ENCODE data around the gene GALNT14.

Gene GALNT14

DNA sequence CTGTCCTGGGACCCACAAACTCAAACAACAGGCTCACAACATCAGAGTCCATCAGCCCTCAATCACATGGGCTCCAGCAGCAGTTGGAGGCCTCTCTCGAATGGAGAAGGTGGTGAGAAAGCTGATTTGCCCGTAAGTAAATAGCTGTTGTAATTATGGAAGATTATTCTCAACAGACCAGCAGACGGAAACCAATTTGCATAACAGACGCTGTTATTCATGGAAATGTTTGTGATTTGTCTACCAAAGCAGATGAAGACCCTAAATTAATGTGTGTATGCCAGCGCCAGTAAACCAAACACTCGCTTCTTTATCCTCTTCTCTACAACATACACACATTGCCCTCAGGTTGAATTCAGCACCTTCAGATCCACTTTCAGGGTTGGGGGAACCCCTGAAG is 23.4 kb upstream of the GALNT14 start:
- ATAC-seq: no peak
- TF ChIP-seq ZFP3 (CRISPR knock-in tag; IDR thresholded peaks at IDR 0.05) (no peak), TOX (CRISPR knock-in tag; IDR thresholded peaks at IDR 0.05; ENCODE audit: borderline replicate concordance) (no peak), SNAI2 (CRISPR knock-in tag; IDR thresholded peaks at IDR 0.05) (no peak), ISL1 (CRISPR knock-in tag; IDR thresholded peaks at IDR 0.05) (no peak), ARNTL (CRISPR knock-in tag; IDR thresholded peaks at IDR 0.05; ENCODE audit: borderline replicate concordance, low read depth) (no peak), CSDC2 (CRISPR knock-in tag; IDR thresholded peaks at IDR 0.05) (no peak), PPARA (CRISPR knock-in tag; IDR thresholded peaks at IDR 0.05; ENCODE audit: borderline replicate concordance) (no peak), RARB (CRISPR knock-in tag; IDR thresholded peaks at IDR 0.05) (no peak), ZC3H10 (CRISPR knock-in tag; IDR thresholded peaks at IDR 0.05) (no peak), ZFP30 (CRISPR knock-in tag; IDR thresholded peaks at IDR 0.05) (no peak), ZNF70 (CRISPR knock-in tag; IDR thresholded peaks at IDR 0.05) (no peak)
- TF ChIP-seq, protein P1, sequence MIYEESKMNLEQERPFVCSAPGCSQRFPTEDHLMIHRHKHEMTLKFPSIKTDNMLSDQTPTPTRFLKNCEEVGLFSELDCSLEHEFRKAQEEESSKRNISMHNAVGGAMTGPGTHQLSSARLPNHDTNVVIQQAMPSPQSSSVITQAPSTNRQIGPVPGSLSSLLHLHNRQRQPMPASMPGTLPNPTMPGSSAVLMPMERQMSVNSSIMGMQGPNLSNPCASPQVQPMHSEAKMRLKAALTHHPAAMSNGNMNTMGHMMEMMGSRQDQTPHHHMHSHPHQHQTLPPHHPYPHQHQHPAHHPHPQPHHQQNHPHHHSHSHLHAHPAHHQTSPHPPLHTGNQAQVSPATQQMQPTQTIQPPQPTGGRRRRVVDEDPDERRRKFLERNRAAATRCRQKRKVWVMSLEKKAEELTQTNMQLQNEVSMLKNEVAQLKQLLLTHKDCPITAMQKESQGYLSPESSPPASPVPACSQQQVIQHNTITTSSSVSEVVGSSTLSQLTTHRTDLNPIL (CRISPR knock-in tag; IDR thresholded peaks at IDR 0.05; ENCODE audit: low read depth): no peak
- TF ChIP-seq, protein P2, sequence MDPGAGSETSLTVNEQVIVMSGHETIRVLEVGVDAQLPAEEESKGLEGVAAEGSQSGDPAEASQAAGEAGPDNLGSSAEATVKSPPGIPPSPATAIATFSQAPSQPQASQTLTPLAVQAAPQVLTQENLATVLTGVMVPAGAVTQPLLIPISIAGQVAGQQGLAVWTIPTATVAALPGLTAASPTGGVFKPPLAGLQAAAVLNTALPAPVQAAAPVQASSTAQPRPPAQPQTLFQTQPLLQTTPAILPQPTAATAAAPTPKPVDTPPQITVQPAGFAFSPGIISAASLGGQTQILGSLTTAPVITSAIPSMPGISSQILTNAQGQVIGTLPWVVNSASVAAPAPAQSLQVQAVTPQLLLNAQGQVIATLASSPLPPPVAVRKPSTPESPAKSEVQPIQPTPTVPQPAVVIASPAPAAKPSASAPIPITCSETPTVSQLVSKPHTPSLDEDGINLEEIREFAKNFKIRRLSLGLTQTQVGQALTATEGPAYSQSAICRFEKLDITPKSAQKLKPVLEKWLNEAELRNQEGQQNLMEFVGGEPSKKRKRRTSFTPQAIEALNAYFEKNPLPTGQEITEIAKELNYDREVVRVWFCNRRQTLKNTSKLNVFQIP (CRISPR knock-in tag; IDR thresholded peaks at IDR 0.05; ENCODE audit: borderline replicate concordance, low read depth): no peak
- TF ChIP-seq, protein P3, sequence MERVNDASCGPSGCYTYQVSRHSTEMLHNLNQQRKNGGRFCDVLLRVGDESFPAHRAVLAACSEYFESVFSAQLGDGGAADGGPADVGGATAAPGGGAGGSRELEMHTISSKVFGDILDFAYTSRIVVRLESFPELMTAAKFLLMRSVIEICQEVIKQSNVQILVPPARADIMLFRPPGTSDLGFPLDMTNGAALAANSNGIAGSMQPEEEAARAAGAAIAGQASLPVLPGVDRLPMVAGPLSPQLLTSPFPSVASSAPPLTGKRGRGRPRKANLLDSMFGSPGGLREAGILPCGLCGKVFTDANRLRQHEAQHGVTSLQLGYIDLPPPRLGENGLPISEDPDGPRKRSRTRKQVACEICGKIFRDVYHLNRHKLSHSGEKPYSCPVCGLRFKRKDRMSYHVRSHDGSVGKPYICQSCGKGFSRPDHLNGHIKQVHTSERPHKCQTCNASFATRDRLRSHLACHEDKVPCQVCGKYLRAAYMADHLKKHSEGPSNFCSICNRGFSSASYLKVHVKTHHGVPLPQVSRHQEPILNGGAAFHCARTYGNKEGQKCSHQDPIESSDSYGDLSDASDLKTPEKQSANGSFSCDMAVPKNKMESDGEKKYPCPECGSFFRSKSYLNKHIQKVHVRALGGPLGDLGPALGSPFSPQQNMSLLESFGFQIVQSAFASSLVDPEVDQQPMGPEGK (CRISPR knock-in tag; IDR thresholded peaks at IDR 0.05; ENCODE audit: borderline replicate concordance): no peak

DNA sequence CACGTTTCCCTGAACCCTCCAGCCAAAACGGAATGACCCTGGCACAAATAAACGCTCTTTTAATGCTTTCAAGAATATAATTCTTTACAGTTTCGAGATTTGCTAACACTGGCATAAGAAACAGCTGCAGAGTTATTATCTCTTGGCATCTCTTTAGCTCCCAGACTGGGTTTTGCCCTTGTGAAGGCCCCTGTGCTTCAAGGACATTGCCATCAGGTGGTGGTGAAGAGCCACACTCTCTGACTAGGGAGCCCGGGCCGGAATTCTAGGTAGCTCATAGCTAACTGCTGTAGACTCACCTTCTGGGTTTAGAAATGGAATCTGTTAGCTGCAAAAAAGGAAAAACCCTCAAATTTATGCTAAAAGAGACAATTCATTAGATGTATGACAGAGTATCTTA is 13.3 kb upstream of the GALNT14 start:
- ATAC-seq: peak; percentile 32; the same call in 1 of the 3 replicates
- TF ChIP-seq ZFP30 (CRISPR knock-in tag; IDR thresholded peaks at IDR 0.05) (no peak), PPARA (CRISPR knock-in tag; IDR thresholded peaks at IDR 0.05; ENCODE audit: borderline replicate concordance) (no peak), RARB (CRISPR knock-in tag; IDR thresholded peaks at IDR 0.05) (no peak), BACH2 (CRISPR knock-in tag; IDR thresholded peaks at IDR 0.05; ENCODE audit: borderline replicate concordance) (no peak), GLIS3 (CRISPR knock-in tag; IDR thresholded peaks at IDR 0.05) (no peak), ZNF565 (CRISPR knock-in tag; conservative IDR thresholded peaks at IDR 0.05; ENCODE audit: low read depth) (no peak), ZC3H10 (CRISPR knock-in tag; IDR thresholded peaks at IDR 0.05) (no peak), ZNF70 (CRISPR knock-in tag; IDR thresholded peaks at IDR 0.05) (no peak), ARNTL (CRISPR knock-in tag; IDR thresholded peaks at IDR 0.05; ENCODE audit: borderline replicate concordance, low read depth) (no peak), ESRRG (CRISPR knock-in tag; IDR thresholded peaks at IDR 0.05) (no peak), ZNF8 (CRISPR knock-in tag; IDR thresholded peaks at IDR 0.05) (no peak), TOX (CRISPR knock-in tag; IDR thresholded peaks at IDR 0.05; ENCODE audit: borderline replicate concordance) (no peak), ISL1 (CRISPR knock-in tag; IDR thresholded peaks at IDR 0.05) (no peak), CSDC2 (CRISPR knock-in tag; IDR thresholded peaks at IDR 0.05) (no peak), TCF4 (CRISPR knock-in tag; IDR thresholded peaks at IDR 0.05; ENCODE audit: borderline replicate concordance) (no peak), OSR1 (CRISPR knock-in tag; IDR thresholded peaks at IDR 0.05) (no peak), SNAI2 (CRISPR knock-in tag; IDR thresholded peaks at IDR 0.05) (no peak)
- TF ChIP-seq, protein P3 (CRISPR knock-in tag; IDR thresholded peaks at IDR 0.05; ENCODE audit: borderline replicate concordance): no peak
- TF ChIP-seq, protein P1 (CRISPR knock-in tag; IDR thresholded peaks at IDR 0.05; ENCODE audit: low read depth): no peak
- TF ChIP-seq, protein P4, sequence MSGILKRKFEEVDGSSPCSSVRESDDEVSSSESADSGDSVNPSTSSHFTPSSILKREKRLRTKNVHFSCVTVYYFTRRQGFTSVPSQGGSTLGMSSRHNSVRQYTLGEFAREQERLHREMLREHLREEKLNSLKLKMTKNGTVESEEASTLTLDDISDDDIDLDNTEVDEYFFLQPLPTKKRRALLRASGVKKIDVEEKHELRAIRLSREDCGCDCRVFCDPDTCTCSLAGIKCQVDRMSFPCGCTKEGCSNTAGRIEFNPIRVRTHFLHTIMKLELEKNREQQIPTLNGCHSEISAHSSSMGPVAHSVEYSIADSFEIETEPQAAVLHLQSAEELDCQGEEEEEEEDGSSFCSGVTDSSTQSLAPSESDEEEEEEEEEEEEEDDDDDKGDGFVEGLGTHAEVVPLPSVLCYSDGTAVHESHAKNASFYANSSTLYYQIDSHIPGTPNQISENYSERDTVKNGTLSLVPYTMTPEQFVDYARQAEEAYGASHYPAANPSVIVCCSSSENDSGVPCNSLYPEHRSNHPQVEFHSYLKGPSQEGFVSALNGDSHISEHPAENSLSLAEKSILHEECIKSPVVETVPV (CRISPR knock-in tag; IDR thresholded peaks at IDR 0.05): no peak
